GM21786 (cell line): Measurements from ENCODE around the gene KCNIP4.
A peak's percentile ranks its signal among the peaks of the same experiment; 100 is the strongest.

Experiments
- ATAC-seq: cut with Tn5 transposase; IDR thresholded peaks from one replicate; pipeline ENCODE4 v1.9.1; 2021; ENCODE audit not compliant: unreplicated experiment

The KCNIP4 gene

GRCh38 chr4:21768349-21769310 is 179.9 kb downstream of the KCNIP4 start:
- no peak for ATAC-seq

DNA sequence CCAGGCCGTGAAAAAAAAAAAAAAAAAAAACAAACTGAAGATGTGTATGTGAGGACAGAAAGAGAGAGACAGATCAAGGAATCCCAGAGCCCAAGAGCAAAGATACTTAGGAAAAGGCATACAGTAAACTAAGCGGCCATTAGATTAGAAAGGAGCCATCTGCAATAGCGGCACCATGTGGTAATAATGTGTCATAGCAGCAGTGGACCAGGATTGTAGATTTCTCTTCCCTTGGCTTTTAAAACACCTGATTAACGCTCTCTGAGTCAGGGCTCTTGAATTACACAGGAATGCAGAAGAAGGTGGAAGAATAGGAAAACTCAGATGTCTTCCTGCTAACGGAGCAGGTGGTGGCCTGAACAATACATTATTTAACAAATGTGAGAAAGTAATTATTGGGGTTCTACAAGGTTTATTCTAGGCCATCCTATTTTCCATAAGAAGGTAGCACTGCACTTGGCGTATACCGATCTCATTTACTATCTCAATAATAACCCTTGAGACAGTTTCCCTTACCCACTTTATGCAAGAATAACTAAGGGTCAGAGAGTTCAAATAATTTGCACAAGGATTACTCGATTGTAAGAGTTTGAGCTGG is 182.7 kb downstream of the KCNIP4 start:
- ATAC-seq, result peak; percentile 82

DNA sequence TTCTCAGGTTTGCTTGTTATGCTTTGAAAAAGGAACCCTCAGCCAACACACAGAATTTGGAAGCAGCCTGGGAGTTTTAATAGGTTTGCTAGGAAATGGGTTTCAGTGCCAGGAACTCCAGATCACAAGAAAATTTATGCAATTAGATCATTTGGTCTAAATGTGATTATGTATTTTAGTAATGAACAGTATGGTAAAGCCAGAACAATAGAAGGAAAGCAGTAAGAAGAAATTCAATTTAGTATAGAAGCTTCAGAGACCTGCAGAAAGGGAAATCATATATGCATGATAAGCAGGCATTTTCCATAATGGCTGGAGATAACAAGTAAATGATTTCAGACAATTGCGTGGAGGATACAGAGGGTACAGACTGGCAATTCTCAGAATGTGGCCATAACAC is 184.7 kb downstream of the KCNIP4 start:
- ATAC-seq, result no peak

GRCh38 chr4:21757248-21757647 is 191.3 kb downstream of the KCNIP4 start:
- no peak for ATAC-seq

GRCh38 chr4:21753084-21753760 is 195.3 kb downstream of the KCNIP4 start:
- ATAC-seq, result no peak

DNA sequence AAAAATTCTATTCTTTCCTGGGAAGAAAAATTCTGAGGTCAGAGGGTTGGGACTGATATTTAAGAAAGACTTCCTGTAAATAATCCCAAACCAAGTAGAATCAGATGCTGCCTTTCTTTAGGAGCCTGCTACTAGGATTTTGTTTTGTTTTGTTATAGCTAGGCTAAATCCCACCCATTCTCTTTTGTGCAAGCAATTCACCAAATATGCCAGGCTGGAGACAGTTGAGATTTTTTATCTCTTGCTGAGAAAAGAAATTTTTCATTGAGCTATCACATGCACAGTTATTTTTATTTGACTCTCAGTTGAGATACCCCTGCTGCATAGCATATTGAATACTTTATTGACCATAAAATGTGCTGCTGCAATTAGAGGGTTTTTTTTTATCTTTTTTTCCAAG is 196.0 kb downstream of the KCNIP4 start:
- no peak for ATAC-seq

DNA sequence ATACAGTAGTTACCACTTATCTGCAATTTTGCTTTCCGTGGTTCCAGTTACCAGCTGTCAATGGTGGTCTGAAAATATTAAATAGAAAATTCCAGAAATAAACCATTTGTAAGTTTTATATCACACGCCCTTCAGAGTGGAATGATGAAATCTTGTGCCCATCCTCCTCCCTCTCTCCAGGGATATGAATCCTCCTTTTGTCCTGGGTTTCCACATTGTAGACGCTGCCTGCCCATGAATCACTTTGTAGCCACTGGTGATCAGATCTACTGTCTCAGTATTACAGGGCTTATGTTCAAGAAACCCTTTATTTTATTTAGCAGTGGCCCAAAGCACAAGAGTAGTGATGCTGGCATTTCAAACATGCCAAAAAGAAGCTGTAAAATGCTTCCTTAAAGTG is 198.6 kb downstream of the KCNIP4 start:
- no peak for ATAC-seq

- no peak for ATAC-seq
Measured at GRCh38 chr4:21749412-21749811, 199.2 kb downstream of the KCNIP4 start.

- ATAC-seq, result no peak
Measured at GRCh38 chr4:21744046-21744445, 204.5 kb downstream of the KCNIP4 start.

DNA sequence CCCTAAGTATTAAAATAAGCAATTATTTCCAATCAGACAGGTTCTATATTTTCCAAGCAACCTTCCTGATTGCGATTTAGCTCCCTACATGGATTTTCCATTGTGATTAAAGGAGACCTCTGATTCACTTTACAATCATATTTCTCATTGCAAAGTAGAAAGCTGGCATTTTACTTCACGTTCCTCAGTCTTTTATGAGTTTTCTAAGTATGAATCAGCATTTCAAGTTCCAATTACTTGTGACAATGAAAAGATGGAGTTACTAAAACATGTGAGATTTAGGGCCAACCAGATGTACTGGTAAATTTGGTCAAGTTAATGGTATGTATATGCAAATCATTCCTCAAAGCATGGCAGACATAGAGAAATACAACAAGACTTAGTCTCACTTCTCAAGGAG is 206.2 kb downstream of the KCNIP4 start:
- no peak for ATAC-seq

DNA sequence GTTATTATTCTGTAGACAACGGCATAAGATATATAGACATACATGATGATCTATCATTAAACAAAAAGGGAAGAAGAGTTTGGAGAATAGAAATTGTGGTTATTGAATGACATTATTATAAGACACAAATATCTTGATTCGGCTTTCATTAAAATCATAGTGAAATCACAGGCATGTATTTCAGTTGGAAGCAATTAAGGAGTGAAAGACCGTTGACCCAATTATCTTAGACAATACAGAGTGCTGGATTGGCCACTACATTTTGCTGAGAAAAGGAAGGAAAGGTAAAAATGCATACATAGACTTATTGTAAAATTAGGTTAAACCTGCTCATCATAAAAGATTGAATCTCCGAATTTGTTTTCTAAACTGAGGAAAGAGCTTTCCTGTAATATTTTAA is 209.8 kb downstream of the KCNIP4 start:
- ATAC-seq, result no peak

DNA sequence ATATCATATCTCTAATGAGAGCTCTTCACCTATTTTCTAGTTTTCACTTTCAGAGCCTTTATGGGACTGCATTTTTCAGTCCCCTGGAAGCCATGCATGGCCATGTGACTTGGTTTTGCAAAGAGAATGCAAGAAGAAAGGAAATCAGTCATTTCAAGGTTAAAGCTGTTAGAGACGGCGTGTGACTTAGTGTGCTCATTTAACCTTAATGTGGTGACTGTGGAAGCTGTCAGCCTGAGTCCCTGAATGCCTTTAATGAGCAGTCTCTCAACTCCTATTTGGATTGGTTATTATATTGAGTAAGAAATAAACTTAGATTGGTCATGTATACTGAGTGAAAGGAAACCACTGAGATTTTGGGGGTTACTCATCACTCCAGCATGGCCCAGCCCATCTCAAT is 212.7 kb downstream of the KCNIP4 start:
- no peak for ATAC-seq

DNA sequence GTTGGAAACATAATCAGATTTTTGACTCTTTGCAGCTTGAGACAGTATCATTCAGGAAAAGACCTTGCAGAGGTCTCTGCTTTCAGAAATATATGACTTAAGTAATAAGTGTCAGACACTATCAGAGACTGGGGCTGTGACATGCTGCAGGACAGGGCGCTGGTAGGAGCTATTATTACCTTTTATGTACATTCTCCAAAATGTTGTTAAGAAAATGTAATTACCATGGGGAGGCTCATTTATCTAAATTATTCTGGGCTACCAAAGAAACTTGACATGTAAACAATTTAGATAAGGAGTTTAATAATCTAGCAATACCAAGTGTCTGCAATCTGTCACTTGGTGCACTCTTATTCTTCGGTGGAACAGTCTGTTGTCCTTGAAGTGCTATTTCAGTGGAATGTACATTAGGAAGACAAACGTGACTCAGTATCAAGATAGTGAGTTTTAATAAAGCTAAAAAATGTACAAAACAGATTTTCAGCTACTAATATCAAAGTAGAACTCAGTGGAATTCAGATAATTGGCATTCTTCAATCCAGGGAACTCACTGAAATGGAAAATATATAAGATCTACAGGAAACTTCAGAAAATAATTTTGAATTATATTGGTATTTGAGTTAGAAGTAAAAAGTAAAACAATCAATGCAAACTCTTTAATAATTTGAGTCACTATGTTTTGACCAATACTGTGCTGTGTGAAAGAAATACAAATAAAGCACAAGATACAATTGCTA is 214.5 kb downstream of the KCNIP4 start:
- no peak for ATAC-seq

- ATAC-seq, result no peak
Measured at GRCh38 chr4:21728304-21728703, 220.3 kb downstream of the KCNIP4 start.

DNA sequence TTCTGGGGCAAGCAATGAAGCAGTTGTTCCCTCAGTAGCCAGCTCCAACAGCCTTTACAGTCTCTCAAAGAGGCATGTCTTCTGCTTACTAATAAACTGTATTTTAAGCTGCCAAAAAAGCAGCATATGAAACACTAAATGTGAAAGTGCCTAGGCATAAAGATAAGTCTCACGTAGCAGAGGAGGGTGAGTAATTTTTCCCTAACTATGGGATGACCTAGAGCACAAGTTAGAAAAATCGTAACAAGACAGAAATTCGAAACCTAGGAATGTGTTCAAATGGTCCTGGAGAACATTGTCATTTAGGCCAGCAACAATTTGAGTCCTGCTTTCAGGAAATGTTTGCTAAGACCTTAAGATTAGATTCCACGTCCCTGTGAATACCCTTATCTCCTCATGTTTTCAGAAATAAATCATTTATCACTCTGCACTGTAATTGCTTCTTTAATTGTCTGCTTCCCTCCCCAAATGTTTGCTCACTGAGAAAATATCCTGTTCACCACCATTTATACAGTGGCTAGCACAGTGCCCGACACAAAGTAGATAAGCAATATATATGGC is 222.2 kb downstream of the KCNIP4 start:
- ATAC-seq, result no peak

DNA sequence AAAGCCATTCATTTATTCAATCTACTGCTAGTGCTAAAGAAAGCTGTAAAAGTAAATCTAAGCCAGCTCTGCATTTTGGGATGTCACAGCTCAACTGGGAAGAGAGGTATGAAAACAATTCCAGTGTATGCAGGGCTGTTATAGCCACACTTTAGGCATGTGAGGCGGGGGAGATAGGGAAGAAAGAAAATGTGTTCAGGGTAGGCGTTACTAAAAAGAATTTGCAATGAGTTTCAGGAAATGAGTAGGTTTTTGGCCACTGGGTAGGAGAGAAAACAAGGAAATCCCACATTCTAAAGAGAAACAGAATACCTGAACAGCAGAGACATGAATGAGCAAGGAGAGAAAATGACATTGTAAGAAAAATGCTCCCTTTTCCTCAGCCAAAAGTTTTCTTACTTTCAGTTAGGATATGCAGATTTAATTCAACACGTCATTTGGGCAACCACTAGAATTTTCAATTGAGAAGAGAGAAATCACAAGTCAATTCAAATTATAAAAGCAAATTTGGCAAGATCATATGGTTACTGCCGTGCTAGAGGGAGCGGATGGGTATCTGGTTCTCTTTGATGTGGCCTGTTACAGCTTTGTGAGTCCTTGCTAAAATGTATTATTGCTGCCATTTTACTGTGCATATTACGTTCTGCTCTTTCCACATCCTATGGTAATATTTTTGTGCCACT is 226.3 kb downstream of the KCNIP4 start:
- ATAC-seq, result no peak

GRCh38 chr4:21716531-21716930 is 232.0 kb downstream of the KCNIP4 start:
- no peak for ATAC-seq

GRCh38 chr4:21710179-21710835 is 238.3 kb downstream of the KCNIP4 start:
- no peak for ATAC-seq

DNA sequence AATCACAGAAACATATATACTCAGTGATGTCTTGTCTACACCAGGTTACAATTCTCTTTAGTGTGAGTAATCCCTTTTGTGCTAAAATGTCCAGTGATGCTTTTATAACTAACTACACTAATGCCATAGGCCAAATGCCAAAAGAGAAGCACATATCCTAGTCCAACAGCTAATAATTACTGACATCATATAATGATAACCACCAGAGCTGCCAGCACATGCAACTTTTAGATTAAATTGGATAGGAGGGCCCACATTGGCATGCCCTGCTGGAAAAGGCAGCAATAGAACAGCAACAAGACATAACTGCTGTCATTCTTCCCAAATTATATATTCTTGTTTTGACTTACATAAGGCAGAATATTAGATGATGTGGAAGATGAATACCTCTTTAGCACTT is 238.8 kb downstream of the KCNIP4 start:
- no peak for ATAC-seq

GRCh38 chr4:21709031-21709430 is 239.5 kb downstream of the KCNIP4 start:
- no peak for ATAC-seq
